Colon (tissue), 2 donors: Measurements from ENCODE around the gene CAMK2B.

Experiments
- FAIRE-seq: peaks from 2 replicates; lab custom pipeline; 2012; peaks lifted over from hg19 to GRCh38; lab: Jason Lieb, UNC
- donor health status: control.
- donor health status: control.

The CAMK2B gene

DNA sequence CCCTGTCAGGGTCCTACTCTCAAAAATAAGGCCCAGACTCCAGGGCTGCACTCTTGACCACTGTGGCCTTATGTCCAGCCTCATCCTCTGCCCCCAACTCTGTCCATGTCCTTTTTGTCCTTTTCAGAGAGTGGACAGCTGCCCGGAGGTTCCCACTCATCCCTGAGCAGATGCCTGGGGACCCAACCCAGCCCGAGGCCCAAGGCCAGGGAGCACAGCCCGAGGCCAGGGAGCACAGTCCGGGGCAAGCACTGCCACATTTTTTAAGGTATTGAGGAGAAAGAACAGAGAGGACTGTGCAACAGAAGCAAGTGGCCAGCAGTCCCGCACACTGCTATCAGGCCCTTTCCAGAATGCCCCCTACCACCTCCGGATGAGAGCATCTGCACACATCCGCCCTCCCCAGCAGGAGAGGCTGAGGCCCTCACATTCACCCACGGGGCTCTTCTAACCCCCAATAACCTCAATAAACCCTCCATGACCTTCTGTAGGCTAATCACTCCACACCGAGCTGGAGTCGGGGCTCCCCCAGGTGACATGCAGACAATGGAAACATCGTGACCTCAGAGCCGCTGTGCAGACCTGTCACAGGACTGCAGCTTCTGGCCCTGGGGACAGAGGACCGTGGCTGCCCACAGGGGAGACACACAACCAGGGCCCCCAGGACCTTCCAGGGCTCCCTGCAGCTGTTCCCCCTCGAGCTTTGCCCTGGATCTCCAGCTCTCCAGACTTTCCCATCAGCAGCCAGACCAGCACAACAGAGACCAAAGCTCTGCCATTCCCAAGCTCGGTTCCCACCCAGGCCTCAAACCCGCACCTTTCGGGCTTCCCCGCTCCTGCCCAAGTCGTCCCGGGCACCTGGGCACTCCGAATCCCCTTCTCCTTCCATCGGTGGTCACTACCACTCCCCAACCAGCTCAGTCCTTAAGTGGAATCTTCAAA lies 51.4 kb downstream of the CAMK2B start:
- no peak for FAIRE-seq

DNA sequence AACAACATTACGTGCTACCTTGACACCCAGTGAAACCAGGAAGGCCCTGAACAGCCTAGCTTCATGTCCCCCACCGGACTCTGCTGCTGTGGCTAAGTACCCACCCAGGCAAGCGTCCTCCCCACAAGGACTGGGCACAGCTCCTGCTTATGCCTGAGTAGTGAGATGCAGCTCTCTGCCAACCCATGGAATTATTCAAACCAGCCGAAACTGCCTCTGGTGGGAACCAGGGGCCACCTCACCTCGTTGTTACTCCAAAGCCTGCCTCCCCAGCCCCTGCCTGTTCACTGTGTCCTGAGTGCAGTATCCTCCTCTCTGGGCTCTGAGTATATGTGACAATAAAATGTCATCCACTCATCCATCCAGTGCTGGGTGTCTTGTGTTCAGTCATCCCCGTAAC lies 52.4 kb downstream of the CAMK2B start:
- FAIRE-seq = no peak

DNA sequence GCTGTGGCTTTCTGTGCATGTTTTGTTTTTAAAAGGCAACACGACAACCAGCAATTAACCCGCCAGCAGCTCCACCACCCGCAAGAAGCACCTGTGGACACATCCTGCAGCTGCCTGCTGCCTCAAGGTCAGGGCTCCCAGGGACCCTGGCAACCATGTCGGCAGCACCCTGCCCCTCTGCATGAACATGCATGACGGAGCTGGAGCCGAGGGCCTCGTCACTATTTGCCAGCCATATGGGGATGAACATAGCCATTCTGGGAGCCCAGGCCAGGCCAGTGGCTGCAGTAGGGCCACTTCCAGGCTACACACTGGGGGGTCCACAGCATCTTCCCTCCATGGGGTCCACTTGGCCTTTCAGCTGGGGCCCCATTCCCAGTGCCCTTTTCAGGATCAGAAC lies 52.9 kb downstream of the CAMK2B start:
- FAIRE-seq = no peak

DNA sequence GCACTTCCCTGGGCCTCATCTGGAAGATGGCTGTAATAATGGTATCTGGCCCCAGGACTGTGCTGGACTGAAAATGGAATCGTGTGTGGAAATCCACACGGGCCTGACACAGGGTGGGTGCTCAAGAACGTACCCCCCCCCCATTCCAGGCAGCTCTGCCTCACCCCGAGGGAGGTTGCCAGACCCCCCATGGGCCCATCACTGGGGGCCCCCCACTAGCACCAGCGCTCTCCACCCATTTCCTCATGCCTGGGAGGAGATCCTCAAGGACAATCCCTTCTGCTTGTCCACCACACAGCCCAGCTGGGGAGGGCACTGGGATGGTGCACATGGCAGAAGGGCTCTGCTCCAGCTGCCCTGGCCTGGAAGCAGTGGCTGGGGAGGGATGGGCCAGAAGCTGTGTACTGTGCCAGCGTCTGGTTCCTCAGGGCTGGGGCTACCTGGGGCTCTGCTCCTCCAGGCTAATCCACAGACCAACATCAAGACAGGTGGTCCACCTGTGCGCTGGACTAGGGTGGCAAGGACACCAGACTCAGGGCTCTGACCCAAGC lies 55.4 kb downstream of the CAMK2B start:
- FAIRE-seq = no peak

DNA sequence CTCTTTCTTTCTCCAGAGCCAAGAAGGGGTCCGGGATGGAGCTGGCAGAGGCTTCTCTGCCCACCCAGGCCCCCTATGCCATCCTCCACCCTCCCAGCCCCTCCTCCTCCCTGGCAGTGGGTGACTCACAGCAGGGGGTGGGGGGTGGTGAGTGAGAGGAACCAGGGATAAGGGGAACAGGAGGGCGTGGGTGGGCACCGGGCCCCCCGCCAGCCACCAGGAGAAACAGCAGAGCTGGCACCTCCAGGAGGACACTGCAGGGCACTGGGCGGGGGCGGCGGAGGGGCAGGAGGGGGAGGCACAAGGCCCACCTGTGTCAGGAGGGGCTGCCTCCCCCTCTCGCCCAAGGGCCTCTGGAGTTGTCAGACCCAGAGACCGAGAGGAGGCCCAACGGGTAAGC lies 56.0 kb downstream of the CAMK2B start:
- no peak for FAIRE-seq

DNA sequence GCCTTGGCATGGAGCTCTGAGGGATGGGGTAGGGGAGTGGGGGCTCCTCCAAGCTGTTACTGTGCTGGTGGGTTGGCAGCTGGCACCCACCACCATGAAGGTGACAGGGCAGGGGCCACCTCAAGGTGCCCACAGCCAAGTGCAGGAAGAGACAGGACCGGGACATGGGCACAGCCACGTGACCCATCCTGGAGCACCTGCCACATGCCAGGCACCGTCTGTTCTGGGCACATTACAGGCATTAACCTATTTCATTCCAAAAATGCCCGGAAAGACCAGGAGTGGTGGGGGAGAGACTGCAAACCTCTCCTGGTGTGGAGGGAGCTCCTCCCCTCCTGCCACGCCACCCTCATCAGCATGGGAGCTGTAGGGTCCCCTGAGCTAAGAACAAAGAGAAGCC lies 56.7 kb downstream of the CAMK2B start:
- no peak for FAIRE-seq

DNA sequence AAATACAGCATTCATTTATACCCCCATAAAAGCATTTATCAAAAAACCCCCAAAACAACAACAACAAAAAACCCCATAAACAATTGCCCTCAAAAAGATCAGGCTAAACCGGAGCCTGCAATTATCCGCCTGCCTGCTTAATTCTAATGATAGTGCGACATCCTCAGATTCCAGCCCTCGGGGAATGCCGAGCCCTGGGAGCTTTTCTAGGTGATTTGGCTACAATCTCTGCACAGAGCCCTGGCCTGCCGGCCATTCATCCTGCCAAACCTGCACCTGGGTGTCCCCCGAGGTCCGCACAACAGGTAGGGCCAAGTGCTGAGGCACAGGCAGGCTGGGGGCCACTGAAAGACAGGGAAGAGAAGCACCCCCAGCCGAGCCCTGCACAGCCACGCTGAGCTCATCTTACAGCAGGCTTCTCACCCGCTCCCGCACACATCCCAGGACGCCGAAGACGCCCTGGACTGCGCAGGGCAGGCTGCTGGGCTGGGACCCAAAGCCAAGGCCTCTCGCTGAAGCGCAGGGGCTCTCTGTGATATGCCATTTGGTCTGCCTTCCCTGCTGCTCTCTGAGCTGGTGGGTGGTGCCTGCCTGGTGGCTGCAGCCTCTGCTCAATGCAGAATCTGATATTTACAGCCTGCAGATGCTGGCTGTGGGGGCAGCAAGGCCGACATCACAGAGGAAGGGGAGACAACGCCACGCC lies 57.5 kb downstream of the CAMK2B start:
- FAIRE-seq = no peak

DNA sequence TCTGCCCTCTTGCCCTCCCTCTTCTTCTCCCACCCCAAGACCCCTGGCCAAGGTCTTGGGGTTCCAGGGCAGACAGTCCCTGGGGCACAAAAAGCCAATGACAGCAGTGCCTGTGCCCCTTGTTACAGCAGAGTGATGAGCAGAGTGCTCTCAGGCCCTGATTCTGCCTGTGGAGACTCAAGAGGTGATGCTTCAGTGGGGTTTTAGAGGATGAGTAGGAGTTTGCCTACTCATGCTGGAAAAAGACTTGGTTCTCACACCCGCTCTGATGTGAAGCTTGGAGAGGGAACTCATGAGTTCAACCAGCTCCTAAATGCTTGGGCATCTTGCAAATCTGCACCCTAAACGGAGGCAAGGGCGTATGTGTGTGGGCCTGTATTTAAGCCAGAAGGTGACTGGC lies 58.2 kb downstream of the CAMK2B start:
- no peak for FAIRE-seq

DNA sequence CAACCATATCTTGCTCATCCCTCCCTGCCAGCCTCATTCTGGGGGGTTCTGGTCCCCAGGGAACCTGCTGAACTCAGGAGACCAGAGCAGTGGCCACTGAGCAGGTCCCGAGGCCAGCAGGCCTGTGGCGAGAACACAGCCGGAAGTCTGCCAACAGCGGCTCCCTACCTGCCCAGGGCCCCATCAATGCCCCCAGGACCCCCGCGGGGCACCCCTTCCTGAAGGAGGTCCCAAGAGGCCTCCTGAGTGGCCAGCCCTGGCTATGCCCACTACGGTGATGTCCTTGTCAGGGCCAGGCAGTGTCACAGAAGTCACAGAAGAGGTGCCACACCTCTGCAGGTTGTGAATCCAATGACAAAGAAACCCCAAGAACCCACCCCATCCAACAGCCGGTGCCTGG lies 58.9 kb downstream of the CAMK2B start:
- no peak for FAIRE-seq

DNA sequence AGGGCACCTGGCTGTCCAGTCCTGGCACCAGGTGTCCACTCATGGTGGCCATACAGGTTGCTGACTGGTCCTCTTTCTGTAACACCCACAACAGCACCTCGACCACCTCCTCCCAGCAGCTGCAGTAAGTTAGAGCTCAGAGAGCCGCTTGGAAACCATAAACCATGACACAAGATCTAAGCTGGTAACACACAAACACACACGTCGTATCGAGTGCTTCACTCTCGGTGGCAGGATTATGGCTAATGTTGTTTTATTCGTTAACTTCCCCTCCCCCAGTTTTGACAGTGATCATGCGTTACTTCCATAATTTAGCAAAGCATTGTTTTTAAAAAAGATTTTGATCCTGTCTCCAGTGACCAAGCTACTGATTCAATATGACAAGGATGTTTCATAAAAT lies 59.7 kb downstream of the CAMK2B start:
- no peak for FAIRE-seq

DNA sequence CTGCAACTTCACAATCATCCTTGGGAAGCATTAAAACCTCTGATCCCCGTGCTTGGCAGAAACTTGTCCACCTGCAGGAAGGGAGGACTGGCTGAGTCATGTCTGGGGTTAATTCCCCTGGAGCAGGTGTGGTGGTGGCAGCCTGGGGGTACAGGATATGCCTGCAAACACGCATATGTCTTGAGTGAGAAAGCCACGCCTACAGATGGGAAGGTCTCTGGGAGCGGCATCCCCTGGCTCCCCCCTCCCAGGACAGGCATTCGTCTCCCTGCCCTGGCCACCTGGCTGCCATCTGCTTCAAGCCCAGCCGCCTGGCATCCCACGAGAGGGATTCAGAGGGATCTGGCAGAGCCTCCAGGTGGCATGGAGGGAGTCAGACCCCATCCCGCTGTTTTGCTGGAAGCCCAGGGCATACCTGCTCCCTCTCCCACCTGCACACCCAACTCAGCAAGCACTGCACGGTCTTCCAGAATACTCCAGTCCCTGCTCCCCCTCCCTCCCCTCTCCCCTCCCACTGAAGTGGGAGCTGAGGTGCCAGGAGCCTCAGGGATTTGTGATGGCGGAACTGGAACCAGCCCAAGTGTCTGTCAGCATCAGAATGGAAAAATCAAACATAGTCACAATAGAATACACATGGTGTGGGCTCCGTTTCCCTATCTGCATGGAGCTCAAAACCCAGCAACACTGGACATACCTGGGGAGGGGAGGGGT lies 61.0 kb downstream of the CAMK2B start:
- FAIRE-seq = no peak

DNA sequence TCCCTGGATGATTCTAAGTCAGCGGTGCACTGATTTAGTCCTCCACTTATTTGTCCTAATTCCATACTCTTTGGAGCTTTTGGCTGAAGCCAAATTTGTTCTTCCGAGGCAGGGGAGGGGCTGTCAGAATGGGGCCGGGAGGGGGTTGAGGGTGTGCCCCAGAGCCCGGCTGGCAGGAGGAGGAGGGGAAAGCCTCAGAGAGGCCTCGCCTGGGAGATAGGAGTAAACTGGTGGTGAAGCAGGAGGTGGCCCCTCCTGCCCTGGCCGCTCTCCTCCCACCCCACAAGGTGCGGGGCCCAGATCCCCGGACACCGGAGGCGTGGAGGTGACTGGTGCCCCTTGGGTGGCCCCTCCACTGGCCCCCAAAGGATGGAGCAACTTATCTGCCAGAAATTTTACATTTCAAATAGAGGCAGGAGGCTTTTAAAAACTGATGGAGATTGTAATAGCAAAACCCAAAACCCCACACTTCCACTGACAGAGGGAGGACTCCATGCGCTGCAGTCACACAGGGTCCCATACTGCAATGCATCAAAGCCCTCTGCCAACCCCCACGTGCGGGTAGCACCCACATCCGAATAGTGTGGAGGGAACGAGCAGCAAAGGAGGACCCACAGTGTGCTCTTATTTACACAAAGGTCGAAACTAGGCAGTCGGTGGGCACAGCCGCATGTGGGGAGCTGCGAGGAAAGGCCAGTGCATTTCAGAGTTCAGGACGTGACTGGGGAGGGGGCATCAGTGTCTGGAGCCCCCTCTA lies 61.9 kb downstream of the CAMK2B start:
- no peak for FAIRE-seq

DNA sequence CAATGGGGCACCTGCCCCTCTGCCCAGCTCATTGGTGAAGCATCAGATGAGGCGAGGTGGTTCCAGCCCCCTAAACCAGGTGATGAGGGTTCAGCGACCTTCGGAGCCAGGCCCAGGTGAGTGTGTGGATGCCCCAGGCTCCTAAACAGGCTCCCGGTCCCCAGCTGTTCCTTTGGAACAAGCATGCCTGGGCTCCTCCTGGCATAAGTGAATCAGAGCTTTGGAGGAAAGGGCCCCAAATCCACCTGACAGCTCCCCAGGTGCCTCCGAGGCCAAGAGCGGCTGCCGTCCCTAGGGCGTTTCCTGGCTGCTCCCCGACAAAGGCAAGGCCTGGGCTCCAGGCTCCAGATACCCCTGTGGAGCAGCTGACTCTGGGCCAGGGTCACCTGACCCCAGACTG lies 63.4 kb downstream of the CAMK2B start:
- FAIRE-seq = no peak

DNA sequence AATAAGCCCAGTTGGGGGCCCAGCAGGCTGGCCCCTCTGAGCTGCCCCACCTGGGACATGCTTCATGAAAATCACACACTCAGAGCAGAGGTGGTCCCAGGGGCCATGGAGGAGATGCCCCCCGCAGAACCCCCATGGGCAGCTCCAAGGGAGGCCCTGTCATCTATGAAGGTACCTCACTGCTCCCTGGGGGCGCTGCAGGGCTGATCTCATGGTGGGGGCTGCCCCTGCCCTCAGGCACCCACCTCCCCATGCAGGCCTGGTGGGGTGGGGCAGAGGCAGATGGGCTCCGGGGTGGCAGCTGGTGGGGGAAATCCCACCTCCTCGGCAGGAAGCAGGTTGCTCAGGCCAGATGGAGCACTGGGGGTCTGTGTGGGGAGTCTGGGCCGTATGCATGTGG lies 64.2 kb downstream of the CAMK2B start:
- no peak for FAIRE-seq

DNA sequence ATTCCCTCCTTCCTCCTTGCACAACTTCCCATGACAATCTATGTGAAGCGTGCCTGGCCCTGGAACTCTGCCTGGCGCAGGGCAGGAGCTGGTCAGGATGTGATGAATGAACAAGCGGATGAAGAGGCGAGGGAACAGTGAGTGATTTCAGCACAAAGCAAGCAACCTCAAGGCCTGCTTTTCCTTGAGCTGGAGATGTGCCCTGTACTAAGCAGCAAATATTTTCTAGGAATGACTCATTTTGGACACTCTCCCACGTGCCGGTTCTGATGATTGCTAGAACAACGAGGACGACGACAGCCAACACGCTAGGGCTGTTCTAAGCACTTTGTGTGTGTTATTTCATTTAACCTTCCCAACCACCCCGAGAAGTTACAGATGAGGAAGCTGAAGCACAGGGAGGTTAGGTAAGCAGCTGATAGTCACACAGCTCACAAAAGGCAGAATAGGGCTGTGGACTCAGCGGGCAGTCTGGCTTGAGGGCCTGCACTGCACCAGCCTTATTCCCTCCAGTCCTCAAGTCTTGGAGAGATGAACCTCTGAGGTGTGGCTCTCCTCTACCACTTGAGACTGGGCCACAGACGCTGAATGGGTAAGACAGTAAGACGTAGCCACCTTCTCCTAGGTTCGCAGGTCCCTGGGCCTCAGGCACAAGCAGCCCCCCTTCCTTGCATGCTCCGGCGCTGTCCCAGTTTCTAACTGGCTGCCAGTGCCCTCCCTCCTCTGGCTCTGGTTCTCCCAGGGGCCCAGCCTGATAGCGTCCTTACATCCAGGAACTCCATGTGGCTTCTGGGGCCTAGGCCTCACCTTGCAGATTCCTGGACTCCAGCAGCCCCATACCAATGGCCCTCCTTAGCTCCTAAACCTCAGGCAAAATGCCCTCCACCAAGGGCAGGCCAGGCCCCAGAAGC lies 65.6 kb downstream of the CAMK2B start:
- no peak for FAIRE-seq

DNA sequence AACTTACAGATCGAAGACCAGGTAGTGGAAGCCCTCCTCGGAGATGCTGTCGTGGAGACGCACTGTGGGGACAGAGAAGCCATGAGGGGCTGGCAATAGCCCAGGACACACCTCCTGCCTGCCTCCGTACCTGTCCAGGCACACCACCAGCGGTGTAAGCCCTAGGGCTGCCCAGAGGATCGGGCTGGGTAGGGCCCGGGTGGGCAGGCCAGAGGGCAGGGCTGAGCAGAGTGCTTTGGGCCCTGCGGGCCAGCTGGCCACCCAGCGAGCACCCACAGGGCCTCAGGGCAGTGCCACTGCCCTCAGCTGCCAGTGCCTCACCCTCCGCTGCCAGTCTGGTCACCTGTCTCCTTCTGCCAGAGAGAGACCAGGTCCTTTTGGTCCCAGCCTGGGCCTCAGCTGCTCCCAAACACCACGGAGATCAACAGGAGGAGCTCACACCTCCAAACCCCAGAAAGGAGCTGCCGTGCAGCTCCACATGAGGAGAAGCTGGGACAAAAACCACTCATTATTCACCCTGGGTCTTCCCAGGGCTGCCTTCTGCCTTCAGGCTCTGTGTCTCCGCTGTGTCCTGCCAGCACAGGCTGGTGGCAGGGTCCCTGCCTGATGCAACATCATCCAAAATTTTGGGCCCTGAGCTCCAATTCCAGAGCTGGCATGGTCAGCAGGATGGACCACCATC lies 66.4 kb downstream of the CAMK2B start:
- FAIRE-seq = no peak

DNA sequence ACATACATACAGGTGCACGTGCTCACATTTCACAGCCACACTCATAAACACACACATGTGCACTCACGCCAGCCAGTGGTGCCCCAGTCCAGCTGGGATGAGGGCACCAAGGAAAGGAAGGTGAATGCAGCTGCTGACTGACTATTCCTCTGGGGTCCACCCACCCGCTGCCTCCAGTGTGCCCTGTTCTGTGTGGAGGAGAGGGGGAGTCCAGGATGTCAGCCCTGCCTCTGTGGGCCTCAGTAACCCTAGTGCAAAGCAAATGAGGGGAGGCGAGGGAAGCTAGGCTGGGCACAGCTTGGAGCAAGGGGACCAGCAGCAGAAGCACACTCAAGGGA lies 67.0 kb downstream of the CAMK2B start:
- no peak for FAIRE-seq

DNA sequence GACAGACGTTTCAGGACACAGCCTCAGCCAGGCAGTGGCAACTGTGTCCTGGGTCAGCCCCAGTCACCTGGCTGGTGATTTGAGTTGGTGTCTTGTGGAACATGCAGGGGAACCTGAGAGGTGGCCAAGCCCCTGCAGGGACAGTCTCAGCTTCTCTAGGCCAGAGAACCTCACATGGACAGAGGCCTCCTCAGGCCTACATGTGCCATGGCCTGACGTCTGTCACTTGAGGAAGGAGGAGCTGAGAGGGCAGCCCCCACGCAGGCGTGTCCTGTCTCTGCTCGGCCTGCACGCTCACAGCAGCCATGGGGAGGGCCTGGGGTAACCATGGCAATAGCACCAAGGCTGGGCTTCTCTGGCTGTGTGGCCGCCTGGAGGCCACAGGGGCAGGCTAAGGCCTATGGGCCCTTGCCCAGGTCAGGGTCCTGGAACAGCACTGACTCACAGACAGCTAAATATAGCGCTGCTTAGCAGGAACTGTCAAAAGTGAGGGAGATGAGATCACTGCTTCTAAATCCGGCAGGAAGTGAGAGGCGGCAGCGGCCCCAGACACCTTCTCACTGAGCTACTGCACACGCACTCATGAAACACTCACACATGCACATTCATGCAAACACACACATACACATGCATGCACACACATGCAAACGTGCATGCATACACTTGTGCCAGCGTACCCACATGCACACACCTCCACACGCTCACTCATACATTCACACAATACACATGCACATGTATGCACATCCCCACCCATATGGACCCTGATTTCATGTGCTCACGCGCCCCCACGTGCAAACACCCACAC lies 67.6 kb downstream of the CAMK2B start:
- no peak for FAIRE-seq

DNA sequence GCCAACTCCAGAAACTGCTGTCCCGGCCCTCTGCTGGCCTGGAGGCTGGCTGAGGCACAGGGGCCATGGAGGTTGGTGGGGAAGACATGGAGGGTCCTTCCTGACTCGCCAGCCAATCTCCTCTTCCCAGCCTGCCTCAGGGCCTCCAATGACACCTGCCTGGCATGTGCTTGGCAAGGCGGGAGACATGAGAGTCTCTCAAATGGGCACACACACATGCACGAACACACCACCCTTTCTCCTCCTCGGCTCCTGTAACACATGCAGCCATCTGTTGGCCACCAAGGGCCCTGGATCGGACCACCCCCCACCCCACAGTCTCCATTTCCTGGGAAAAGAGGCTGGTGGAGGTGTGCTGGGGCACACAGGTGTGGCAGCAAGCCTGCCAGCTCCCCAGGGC lies 68.2 kb downstream of the CAMK2B start:
- FAIRE-seq = no peak

DNA sequence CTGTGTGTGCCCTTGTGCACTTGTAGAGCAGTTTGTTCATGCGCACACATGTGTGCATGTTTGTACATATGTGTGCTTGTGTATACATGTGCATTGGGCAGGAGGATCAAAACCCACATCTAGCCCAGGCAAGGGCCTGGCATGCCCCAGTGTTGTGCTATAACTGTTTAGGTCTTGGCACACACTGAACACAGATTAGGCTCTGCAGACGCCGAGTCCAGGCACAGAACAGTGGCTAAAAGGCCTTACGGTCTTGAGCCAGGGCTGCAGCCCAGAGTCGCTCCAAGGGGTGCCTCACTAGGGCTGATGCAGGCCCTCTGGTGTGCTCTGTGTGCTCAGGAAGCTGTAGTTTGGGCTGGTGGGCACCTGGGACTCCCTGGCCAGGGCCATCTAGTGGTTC lies 68.9 kb downstream of the CAMK2B start:
- no peak for FAIRE-seq
